Thymus (tissue), 11 donors: ENCODE results near the gene MAPKAP1. TPM values are rescaled to one million over a fixed set of nuclear protein-coding genes. Genes with fewer than 3 reads are reported as not detected.

Source experiments
- DNase-seq, 9 donors: peaks; one replicate each; pipeline ENCODE4 v3.0.0-alpha.2; 2013; ENCODE audit warnings: low spot score in 9 of 9, low read depth in 6 of 9, missing footprints in 1 of 9
- H3K27ac ChIP-seq, 2 donors: one replicate each; pipeline ENCODE4 v1.5.1; 2013; ENCODE audit warnings: control low read depth in 1 of 2, low read depth in 1 of 2, low read length in 1 of 2, mild to moderate bottlenecking in 1 of 2, moderate library complexity in 1 of 2
- H3K27me3 ChIP-seq, 2 donors: one replicate each; pipeline ENCODE4 v1.5.1; 2013; ENCODE audit warnings: low read length in 1 of 2; ENCODE audit not compliant: control insufficient read depth in 2 of 2, insufficient read depth in 1 of 2
- H3K36me3 ChIP-seq, 2 donors: one replicate each; pipeline ENCODE4 v1.5.1; 2013; ENCODE audit warnings: low read length in 1 of 2, mild to moderate bottlenecking in 1 of 2, moderate library complexity in 1 of 2; ENCODE audit not compliant: control insufficient read depth in 2 of 2, insufficient read depth in 2 of 2
- H3K4me1 ChIP-seq, 2 donors: one replicate each; pipeline ENCODE4 v1.5.1; 2013; ENCODE audit warnings: low read length in 2 of 2; ENCODE audit not compliant: control insufficient read depth in 2 of 2, insufficient read depth in 2 of 2
- H3K4me3 ChIP-seq, 2 donors: one replicate each; pipeline ENCODE4 v1.5.1; 2013; ENCODE audit warnings: low read length in 2 of 2, control low read depth in 1 of 2, mild to moderate bottlenecking in 1 of 2
- H3K9me3 ChIP-seq, 2 donors: one replicate each; pipeline ENCODE4 v1.5.1; 2013; ENCODE audit warnings: low read length in 1 of 2, mild to moderate bottlenecking in 1 of 2; ENCODE audit not compliant: control insufficient read depth in 2 of 2, insufficient read depth in 1 of 2
- WGBS: extraction: QIAGEN DNeasy Blood & Tissue Kit; methylation state at CpG from one replicate; pipeline ENCODE4 v1.1.7; 2013; 5-methylcytosine and 5-hydroxymethylcytosine counted together
- polyA plus RNA-seq: library from polyadenylated mRNA; stranded (reverse); fragments of 200-250 nt; gene quantifications from one replicate; pipeline ENCODE4 v1.2.3, GENCODE V29; 2013
- total RNA-seq: library from RNA; stranded (reverse); fragments of 120-200 nt; gene quantifications from one replicate; pipeline ENCODE4 v1.2.4, GENCODE V29; 2013
- donor health status: healthy.

The MAPKAP1 gene
- total and polyA plus RNA-seq, 2 donors = 40.3 to 40.7 TPM

- whole genome bisulfite sequencing = 99% methylated on average over 3 of the region's 3 CpGs
- Histone ChIP-seq H3K9me3 (no peaks in the 10 kb centered on the region), H3K27ac (no peak overlapping the region), H3K4me1 (no peaks in the 10 kb centered on the region), H3K36me3 (peaks cover 0 to 7% of the 10 kb centered on the region in 2 donors), H3K27me3 (no peaks in the 10 kb centered on the region), H3K4me3 (no peak overlapping the region)
- no peak for DNase-seq
These were observed 174.6 kb downstream of the MAPKAP1 start for GRCh38 chr9:125532412-125532811.

DNA sequence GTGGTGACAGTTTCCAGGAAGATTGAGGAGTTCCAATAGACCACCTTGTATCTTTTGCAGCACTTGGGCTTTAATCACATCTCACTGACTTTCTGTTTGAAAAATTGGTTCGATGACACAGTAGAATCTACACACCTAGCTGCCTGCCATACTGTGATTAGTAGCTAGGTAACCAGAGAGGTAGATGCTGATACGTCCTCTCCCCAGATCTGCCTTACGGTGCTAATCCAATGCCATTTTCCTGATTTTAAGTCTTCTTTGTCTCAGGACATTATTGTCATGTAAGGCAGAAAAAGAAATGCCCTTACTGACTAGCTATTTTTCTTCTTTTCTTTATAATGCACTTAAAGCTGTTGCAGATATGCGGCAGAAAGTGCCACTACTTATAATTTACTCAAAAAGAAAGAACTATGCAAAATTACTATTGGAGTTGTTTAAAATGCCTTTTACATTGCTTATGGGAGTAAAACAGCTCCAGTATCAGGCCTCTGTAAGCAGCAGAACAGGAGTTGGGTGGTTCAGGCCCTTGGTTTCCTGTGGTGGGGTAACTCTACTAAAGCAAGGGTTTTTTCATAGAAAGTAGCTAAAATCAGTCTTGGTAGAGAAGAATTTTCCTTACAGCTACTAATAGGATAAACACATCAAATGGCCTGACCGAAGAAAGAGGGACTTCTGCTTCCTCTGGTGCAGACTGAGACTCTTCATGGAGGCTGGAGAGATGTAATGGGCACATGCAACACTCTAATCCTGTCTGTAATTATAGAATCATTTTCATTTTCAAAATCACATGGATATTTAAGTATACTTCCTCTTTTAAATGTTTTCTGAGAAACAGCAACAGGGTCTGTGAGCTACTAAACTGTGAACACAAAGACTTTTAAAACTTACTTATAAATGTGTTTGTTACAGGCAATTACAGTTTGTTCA, 177.2 kb downstream of the MAPKAP1 start:
- WGBS = 81% methylated on average over 5 of the region's 5 CpGs
- Histone ChIP-seq H3K9me3 (no peaks in the 10 kb centered on the region), H3K4me3 (no peak overlapping the region), H3K36me3 (peaks cover 0 to 6% of the 10 kb centered on the region in 2 donors), H3K27me3 (no peaks in the 10 kb centered on the region), H3K4me1 (no peaks in the 10 kb centered on the region), H3K27ac (no peak overlapping the region)
- peak in 1 of 9 donors; percentile 9 for DNase-seq

DNA sequence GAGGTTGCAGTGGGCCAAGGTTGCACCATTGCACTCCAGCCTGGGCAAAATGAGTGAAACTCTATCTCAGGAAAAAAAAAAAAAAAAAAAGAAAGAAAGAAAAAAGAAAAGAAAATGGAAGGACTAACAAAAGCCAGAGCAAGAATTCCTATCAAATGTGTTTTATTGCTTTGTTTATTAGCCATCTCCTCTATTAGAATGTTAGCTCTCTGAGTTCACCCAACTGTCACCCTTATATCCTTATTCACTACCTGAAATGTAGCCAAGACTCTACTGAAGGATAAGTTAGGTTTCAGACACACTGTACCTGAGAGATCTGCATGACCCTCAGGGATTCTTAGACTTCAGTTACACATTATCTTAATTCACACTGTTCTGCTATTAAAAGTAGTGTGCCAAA, 177.9 kb downstream of the MAPKAP1 start:
- no peaks in the 10 kb centered on the region for H3K27me3 ChIP-seq
- no peak for DNase-seq
- H3K4me3 ChIP-seq = no peak overlapping the region
- H3K9me3 ChIP-seq = no peaks in the 10 kb centered on the region
- H3K27ac ChIP-seq = no peak overlapping the region
- H3K4me1 ChIP-seq = no peaks in the 10 kb centered on the region
- H3K36me3 ChIP-seq = peaks cover 0 to 7% of the 10 kb centered on the region in 2 donors

DNA sequence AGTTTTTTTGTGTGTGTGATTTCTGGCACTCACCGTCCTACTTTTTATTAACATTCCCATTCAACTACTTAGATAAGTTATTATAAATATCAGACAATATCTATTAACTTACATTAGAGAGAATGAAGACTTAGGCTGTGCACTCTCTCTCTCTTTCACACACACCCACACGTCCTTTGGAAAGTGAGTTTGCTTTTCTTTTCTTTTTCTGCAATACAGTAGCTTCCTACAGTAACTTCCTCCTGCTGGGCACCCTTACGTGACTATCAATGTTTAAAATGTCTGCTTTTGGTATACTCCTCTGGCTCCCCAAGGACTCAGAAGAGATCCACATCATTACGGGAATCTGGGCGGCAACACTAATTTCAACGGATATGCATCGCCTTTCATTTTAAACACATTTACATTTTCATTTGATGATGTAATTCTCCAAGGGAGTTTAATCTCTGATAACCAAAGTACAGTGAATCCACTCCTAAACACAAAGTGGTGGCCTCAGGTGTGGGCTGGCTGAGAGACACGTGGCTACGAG, 179.5 kb downstream of the MAPKAP1 start:
- Histone ChIP-seq H3K4me1 (peaks cover 3 to 4% of the 10 kb centered on the region in 2 donors), H3K36me3 (peaks cover 0 to 7% of the 10 kb centered on the region in 2 donors), H3K9me3 (no peaks in the 10 kb centered on the region), H3K27ac (no peak overlapping the region), H3K4me3 (no peak overlapping the region), H3K27me3 (no peaks in the 10 kb centered on the region)
- 88% methylated on average over 9 of the region's 9 CpGs for WGBS
- DNase-seq = no peak

DNA sequence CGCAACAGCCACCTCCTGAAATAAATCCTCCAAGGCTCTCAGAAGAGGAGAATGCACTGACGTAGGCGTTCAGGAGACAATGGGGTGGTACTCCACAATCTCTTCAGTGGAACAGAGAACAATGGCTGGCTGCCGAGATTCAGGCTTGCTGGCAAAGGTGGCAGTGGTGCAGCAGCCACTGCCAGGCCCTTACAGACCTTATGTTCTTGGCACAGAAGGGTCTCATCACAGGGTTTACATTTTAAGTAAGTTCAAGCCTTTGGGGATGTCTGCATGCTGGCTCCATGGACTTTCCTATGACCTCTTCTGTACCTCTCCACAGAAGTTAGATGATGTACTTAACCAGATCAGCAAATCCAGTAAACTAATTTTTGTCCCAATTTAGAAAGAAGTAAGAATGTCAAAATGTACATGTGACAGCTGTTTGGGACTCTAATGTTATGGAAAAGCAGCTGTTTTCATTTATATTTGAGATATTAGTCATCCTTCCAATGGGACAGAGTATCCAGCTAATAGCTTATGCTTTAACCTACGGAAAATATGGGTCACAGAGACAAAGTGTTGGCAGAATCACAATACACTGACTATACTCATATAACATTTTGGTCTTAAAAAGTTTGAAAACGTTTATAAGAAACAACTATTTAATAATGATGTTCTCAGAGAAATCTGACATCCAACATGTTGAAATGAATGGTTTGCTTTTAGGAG, 180.9 kb downstream of the MAPKAP1 start:
- Histone ChIP-seq H3K9me3 (no peaks in the 10 kb centered on the region), H3K36me3 (peaks cover 0 to 7% of the 10 kb centered on the region in 2 donors), H3K27me3 (no peaks in the 10 kb centered on the region), H3K4me1 (peaks cover 14 to 16% of the 10 kb centered on the region in 2 donors), H3K27ac (no peak overlapping the region), H3K4me3 (no peak overlapping the region)
- DNase-seq = no peak
- 97% methylated on average over 6 of the region's 6 CpGs for WGBS

DNA sequence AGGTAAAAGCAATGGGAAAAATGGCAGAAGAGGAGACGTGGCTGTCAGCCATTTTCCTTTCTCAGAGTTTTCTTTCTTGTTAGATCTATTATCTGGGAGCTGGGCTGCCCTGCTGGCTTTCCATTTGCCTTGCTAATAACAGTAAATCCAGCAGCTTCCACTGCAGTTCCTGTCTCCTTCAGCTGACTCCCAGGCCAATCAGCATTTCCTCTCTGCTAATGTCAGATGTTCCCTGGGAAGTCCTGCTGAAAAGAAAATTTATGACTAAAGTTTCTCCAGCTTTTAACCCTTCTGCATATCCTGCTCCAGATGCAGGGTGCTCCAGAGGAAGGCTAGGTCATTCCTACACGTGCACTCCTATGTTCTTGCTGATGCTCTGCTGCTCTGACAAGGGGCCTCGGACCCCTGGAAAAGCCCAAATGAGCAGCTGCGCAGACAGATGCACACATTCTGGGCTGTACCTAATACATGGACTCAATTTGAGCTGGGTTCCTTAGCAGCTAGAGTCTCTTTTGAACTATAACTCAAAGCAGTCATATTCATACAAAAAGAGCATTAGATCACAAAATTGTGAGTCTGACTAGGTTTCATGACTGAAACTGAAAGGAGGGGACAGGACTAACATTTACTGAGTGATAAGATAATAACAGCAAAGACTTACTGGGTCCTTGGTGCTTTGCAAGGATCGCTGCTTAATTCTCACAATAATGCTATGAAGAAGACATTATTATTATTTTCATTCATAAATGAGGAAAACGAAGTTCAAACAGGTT, 182.2 kb downstream of the MAPKAP1 start:
- Histone ChIP-seq H3K9me3 (no peaks in the 10 kb centered on the region), H3K27ac (no peak overlapping the region), H3K27me3 (no peaks in the 10 kb centered on the region), H3K4me3 (no peak overlapping the region), H3K36me3 (peaks cover 0 to 12% of the 10 kb centered on the region in 2 donors), H3K4me1 (peaks cover 14 to 16% of the 10 kb centered on the region in 2 donors)
- WGBS = 98% methylated on average over 6 of the region's 6 CpGs
- no peak for DNase-seq

- Histone ChIP-seq H3K36me3 (peaks cover 0 to 12% of the 10 kb centered on the region in 2 donors), H3K27ac (no peak overlapping the region), H3K9me3 (no peaks in the 10 kb centered on the region), H3K4me1 (peaks cover 14 to 16% of the 10 kb centered on the region in 2 donors), H3K27me3 (no peaks in the 10 kb centered on the region), H3K4me3 (no peak overlapping the region)
- 97% methylated on average over 3 of the region's 3 CpGs for WGBS
- no peak for DNase-seq
These were observed 183.3 kb downstream of the MAPKAP1 start for GRCh38 chr9:125523681-125524080.

- WGBS = 97% methylated on average over 5 of the region's 5 CpGs
- no peak overlapping the region for H3K4me3 ChIP-seq
- no peaks in the 10 kb centered on the region for H3K9me3 ChIP-seq
- peak in 1 of 9 donors; percentile 14 for DNase-seq
- H3K27me3 ChIP-seq = no peaks in the 10 kb centered on the region
- H3K4me1 ChIP-seq = peaks cover 14 to 16% of the 10 kb centered on the region in 2 donors
- peaks cover 3 to 9% of the 10 kb centered on the region in 2 donors for H3K36me3 ChIP-seq
- H3K27ac ChIP-seq = no peak overlapping the region
These were observed 184.7 kb downstream of the MAPKAP1 start for GRCh38 chr9:125522328-125522725.
